SK-N-SH treated with all-trans-retinoic acid at 6 μM for 48 hours (cell line): Measurements from ENCODE around the gene NEU2.

Experiments
- ATAC-seq: fragments of 200-7000 bp; cut with Tn5 transposase; 3 replicates; pipeline ENCODE4 v1.9.1; 2020; ENCODE audit warnings: mild to moderate bottlenecking, moderate library complexity
- ARNTL ChIP-seq: fragments of 450-650 bp; formaldehyde crosslinking; IDR thresholded peaks from 2 replicates; pipeline ENCODE4 v1.5.0; 2020; ENCODE audit warnings: low read depth, mild to moderate bottlenecking, moderate library complexity, borderline replicate concordance
- BACH2 ChIP-seq: fragments of 250-450 bp; sonication (Bioruptor Pico); IDR thresholded peaks from 2 replicates; pipeline ENCODE4 v1.9.0; 2021; ENCODE audit warnings: mild to moderate bottlenecking, borderline replicate concordance
- CREB5 ChIP-seq: fragments of 250-450 bp; sonication (Bioruptor Pico); IDR thresholded peaks from 2 replicates; pipeline ENCODE4 v1.5.1; 2020; ENCODE audit warnings: low read depth, mild to moderate bottlenecking, moderate library complexity
- ESRRG ChIP-seq: fragments of 250-450 bp; sonication (Bioruptor Pico); IDR thresholded peaks from 2 replicates; pipeline ENCODE4 v1.6.1; 2021; ENCODE audit warnings: mild to moderate bottlenecking
- GLIS3 ChIP-seq: fragments of 250-450 bp; sonication (Bioruptor Pico); IDR thresholded peaks from 2 replicates; pipeline ENCODE4 v1.5.0; 2020; ENCODE audit warnings: mild to moderate bottlenecking, moderate library complexity
- ISL1 ChIP-seq: fragments of 250-450 bp; sonication (Bioruptor Pico); IDR thresholded peaks from 2 replicates; pipeline ENCODE4 v2.1.2; 2022; ENCODE audit warnings: mild to moderate bottlenecking, moderate library complexity
- OSR1 ChIP-seq: fragments of 250-450 bp; sonication (Bioruptor Pico); IDR thresholded peaks from 2 replicates; pipeline ENCODE4 v1.8.0; 2022; ENCODE audit warnings: moderate library complexity, mild to moderate bottlenecking, inconsistent platforms
- PATZ1 ChIP-seq: fragments of 250-450 bp; sonication (Bioruptor Pico); IDR thresholded peaks from 2 replicates; pipeline ENCODE4 v1.8.0; 2020; ENCODE audit warnings: mild to moderate bottlenecking, moderate library complexity, borderline replicate concordance
- POU6F1 ChIP-seq: fragments of 250-450 bp; sonication (Bioruptor Pico); IDR thresholded peaks from 2 replicates; pipeline ENCODE4 v1.8.0; 2021; ENCODE audit warnings: low read depth, mild to moderate bottlenecking, moderate library complexity, borderline replicate concordance
- PPARA ChIP-seq: fragments of 250-450 bp; sonication (Bioruptor Pico); IDR thresholded peaks from 2 replicates; pipeline ENCODE4 v1.5.0; 2020; ENCODE audit warnings: mild to moderate bottlenecking, borderline replicate concordance
- RARB ChIP-seq: fragments of 250-450 bp; sonication (Bioruptor Pico); IDR thresholded peaks from 2 replicates; pipeline ENCODE4 v1.8.0; 2021; ENCODE audit warnings: mild to moderate bottlenecking, moderate library complexity
- SNAI2 ChIP-seq: fragments of 250-450 bp; sonication (Bioruptor Pico); IDR thresholded peaks from 2 replicates; pipeline ENCODE4 v1.5.0; 2020; ENCODE audit warnings: mild to moderate bottlenecking, moderate library complexity
- TCF4 ChIP-seq: fragments of 250-450 bp; sonication (Bioruptor Pico); IDR thresholded peaks from 2 replicates; pipeline ENCODE4 v1.8.0; 2021; ENCODE audit warnings: mild to moderate bottlenecking, moderate library complexity, borderline replicate concordance
- TOX ChIP-seq: fragments of 250-450 bp; sonication (Bioruptor Pico); IDR thresholded peaks from 2 replicates; pipeline ENCODE4 v1.8.0; 2021; ENCODE audit warnings: mild to moderate bottlenecking, moderate library complexity, borderline replicate concordance
- TSHZ2 ChIP-seq: fragments of 250-450 bp; sonication (Bioruptor Pico); IDR thresholded peaks from 2 replicates; pipeline ENCODE4 v1.5.0; 2020; ENCODE audit warnings: mild to moderate bottlenecking, moderate library complexity
- ZC3H10 ChIP-seq: fragments of 250-450 bp; sonication (Bioruptor Pico); IDR thresholded peaks from 2 replicates; pipeline ENCODE4 v1.5.1; 2021; ENCODE audit warnings: mild to moderate bottlenecking, moderate library complexity
- ZFP30 ChIP-seq: fragments of 450-650 bp; formaldehyde crosslinking; IDR thresholded peaks from 2 replicates; pipeline ENCODE4 v1.5.0; 2022; ENCODE audit warnings: mild to moderate bottlenecking, moderate library complexity
- ZNF565 ChIP-seq: fragments of 450-650 bp; formaldehyde crosslinking; conservative IDR thresholded peaks from 2 replicates; pipeline ENCODE4 v1.5.0; 2020; ENCODE audit warnings: low read depth, mild to moderate bottlenecking, moderate library complexity
- ZNF70 ChIP-seq: fragments of 450-650 bp; formaldehyde crosslinking; IDR thresholded peaks from 2 replicates; pipeline ENCODE4 v1.5.0; 2020; ENCODE audit warnings: mild to moderate bottlenecking, moderate library complexity
- ZNF8 ChIP-seq: fragments of 450-650 bp; formaldehyde crosslinking; IDR thresholded peaks from 2 replicates; pipeline ENCODE4 v1.5.0; 2020; ENCODE audit warnings: mild to moderate bottlenecking, moderate library complexity

The NEU2 gene

GRCh38 chr2:233012301-233012971, 20.0 kb upstream of the NEU2 start:
- ATAC-seq, result no peak

GRCh38 chr2:233013027-233013461, 19.4 kb upstream of the NEU2 start, which contains the start of gene NGEF:
TSS of gene NGEF (minus strand) at chr2:233013256. CDS start at chr2:232974890, 38,366 bp downstream.
- TF ChIP-seq BACH2 (CRISPR knock-in tag), result no peak
- no peak for TF ChIP-seq GLIS3
- TF ChIP-seq ZFP30, result no peak
- no peak for TF ChIP-seq TOX
- TF ChIP-seq TCF4, result no peak
- TF ChIP-seq CREB5, result no peak
- no peak for TF ChIP-seq OSR1 (CRISPR knock-in tag)
- no peak for TF ChIP-seq POU6F1 (CRISPR knock-in tag)
- no peak for TF ChIP-seq ZNF565
- TF ChIP-seq PPARA, result no peak
- no peak for TF ChIP-seq ZNF70 (CRISPR knock-in tag)
- ATAC-seq, result no peak

More at GRCh38 chr2:233012301-233012971, 20.0 kb upstream of the NEU2 start:
- no peak for TF ChIP-seq ZNF70 (CRISPR knock-in tag)
- no peak for TF ChIP-seq OSR1 (CRISPR knock-in tag)

GRCh38 chr2:233013650-233014049, 18.8 kb upstream of the NEU2 start:
- ATAC-seq, result no peak
- no peak for TF ChIP-seq ZFP30
- TF ChIP-seq ZNF565, result no peak
- TF ChIP-seq ESRRG (CRISPR knock-in tag), result no peak
- TF ChIP-seq ZNF8 (CRISPR knock-in tag), result no peak
- no peak for TF ChIP-seq TSHZ2 (CRISPR knock-in tag)
- TF ChIP-seq ISL1 (CRISPR knock-in tag), result no peak

GRCh38 chr2:233015019-233015645, 17.3 kb upstream of the NEU2 start:
- no peak for TF ChIP-seq ZNF70 (CRISPR knock-in tag)
- TF ChIP-seq POU6F1 (CRISPR knock-in tag), result no peak
- TF ChIP-seq ARNTL (CRISPR knock-in tag), result no peak
- no peak for TF ChIP-seq PPARA
- no peak for TF ChIP-seq SNAI2 (CRISPR knock-in tag)
- TF ChIP-seq ISL1 (CRISPR knock-in tag), result no peak
- no peak for TF ChIP-seq ZNF8 (CRISPR knock-in tag)
- TF ChIP-seq TSHZ2 (CRISPR knock-in tag), result no peak
- TF ChIP-seq TCF4, result no peak
- TF ChIP-seq ZNF565, result no peak
- no peak for TF ChIP-seq ESRRG (CRISPR knock-in tag)
- TF ChIP-seq PATZ1, result no peak
- TF ChIP-seq ZFP30, result no peak
- no peak for TF ChIP-seq ZC3H10 (CRISPR knock-in tag)
- no peak for TF ChIP-seq BACH2 (CRISPR knock-in tag)
- no peak for TF ChIP-seq OSR1 (CRISPR knock-in tag)
- TF ChIP-seq GLIS3, result no peak
- TF ChIP-seq CREB5, result no peak
- no peak for TF ChIP-seq RARB (CRISPR knock-in tag)
- TF ChIP-seq, all 23 proteins: peak for 0
- ATAC-seq, result no peak
